ENCODE measurements around the gene ZNF584.
"Not testable (repeated sequence)": the region's sequence is repeated elsewhere in the genome, so short reads cannot be mapped to it uniquely, and the experiment has no call there.

ZNF584 gene

GRCh38 chr19:58386576-58387337 is 21.7 kb upstream of the ZNF584 start, which contains the start of gene RPS5:
TSS of gene RPS5 (plus strand) at chr19:58387269. CDS start at chr19:58388138, 869 bp downstream.
- peak; percentile 96 for DNase-seq

DNA sequence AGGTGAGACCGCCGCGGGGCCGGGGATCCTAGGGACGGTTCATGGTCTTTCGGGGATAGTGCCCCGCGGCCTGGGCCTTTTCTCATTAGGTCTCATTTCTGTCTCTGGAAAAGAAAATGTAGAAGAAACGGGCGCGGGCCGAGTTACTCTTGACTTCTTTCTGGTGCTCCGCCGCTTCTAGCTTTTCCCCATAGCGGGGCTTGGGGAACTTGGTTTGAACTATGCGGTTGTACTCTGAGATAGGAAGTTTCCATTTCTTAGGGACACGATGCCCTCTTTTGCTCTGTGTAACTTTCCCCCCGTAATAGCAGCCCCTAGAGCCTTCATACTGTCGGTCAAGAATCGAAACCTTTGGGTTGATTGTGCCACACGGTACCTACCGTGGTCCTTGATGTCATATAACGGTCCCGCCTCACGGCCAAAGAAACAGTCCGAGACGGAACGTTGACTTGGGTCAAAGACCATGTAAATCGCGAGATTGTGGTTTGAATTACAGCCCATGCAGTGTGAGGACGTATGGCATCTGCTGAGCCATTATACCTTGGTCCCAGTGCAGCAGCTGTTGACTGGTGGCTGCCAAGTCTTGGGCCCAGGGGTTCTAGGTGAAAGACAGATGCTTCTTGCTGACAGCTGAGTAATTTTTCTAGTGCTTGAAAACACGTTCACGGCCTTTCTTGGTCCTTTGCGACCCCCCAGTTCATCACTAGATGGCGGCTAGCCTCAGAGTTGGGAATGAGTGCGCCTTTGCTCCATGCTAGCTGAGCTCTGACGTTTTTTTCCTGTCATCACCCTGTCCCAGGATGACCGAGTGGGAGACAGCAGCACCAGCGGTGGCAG is 20.9 kb upstream of the ZNF584 start:
- no peak for DNase-seq

DNA sequence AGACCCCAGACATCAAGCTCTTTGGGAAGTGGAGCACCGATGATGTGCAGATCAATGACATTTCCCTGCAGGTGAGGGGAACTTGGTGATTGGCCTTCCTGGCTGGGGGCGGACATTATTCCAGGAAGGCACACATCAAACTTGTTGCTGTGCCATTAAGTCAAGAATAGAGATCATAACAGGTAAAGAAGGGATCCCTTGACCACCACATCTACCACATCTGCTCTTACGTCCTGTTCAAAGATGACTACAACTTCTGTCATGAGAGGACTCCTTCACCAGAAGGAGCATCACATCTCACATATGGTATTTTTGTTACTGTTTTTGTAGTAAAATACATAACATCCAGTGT is 20.3 kb upstream of the ZNF584 start:
- DNase-seq = no peak

DNA sequence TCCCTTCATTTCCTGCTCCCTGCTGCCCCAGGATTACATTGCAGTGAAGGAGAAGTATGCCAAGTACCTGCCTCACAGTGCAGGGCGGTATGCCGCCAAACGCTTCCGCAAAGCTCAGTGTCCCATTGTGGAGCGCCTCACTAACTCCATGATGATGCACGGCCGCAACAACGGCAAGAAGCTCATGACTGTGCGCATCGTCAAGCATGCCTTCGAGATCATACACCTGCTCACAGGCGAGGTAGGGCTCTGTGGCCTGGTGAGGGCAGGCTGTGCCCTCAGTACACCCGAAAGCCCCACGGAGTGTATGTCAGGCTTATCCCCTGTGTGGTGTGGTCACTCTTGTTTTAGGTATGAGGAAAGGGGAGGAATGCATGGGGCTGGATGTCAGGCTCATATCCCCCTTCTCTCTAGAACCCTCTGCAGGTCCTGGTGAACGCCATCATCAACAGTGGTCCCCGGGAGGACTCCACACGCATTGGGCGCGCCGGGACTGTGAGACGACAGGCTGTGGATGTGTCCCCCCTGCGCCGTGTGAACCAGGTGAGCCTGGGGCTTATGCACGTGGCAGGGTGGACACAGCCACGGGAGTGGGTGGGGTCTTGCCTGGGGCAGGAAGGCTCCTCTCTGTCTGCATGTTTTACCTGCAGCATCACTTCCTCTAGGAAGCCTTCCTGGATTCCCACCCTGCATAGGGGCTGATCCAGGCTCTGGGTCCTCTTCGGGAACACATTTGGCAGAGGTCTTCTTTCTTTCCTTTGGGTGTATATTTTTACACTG is 15.3 kb upstream of the ZNF584 start:
- DNase-seq = no peak

DNA sequence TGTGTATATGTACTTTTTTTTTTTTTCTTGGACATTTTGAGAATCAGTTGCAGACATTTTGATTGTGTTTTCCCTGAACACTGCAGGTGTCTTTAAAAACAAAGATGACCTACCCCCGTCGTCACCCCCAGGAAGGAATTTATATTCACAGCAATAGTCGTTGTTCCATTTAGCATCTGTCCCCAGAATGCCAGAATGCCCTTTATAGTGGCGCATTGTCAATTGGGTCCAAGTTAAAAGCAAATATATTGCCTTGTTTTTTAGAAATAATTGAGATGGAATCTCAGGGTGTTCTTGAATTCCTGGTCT is 14.8 kb upstream of the ZNF584 start:
- DNase-seq = no peak

DNA sequence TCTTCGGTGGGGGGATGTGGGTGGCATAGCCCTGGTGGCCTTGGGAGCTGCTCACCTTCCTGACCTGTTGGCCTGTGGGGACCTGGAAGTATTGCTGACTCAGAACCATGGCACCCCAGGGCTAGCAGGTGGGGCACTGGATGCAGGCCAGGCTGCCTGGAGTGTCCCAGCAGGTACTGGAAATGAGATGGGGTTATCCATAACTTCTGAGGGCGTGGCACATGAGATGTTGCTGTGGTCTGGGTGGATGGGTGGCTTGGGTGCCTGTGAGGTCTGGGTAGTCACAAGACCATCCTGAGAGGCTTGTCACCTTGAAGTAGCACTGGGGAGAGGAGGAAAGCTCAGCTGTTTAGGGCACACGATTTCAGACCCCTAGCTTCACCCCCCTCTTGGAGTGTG is 13.6 kb upstream of the ZNF584 start:
- DNase-seq = no peak

GRCh38 chr19:58395220-58395978 is 13.1 kb upstream of the ZNF584 start, which contains the start of gene RNF225:
TSS of gene RNF225 (plus strand) at chr19:58395656. CDS start at chr19:58396090, 434 bp downstream.
- no peak for DNase-seq

DNA sequence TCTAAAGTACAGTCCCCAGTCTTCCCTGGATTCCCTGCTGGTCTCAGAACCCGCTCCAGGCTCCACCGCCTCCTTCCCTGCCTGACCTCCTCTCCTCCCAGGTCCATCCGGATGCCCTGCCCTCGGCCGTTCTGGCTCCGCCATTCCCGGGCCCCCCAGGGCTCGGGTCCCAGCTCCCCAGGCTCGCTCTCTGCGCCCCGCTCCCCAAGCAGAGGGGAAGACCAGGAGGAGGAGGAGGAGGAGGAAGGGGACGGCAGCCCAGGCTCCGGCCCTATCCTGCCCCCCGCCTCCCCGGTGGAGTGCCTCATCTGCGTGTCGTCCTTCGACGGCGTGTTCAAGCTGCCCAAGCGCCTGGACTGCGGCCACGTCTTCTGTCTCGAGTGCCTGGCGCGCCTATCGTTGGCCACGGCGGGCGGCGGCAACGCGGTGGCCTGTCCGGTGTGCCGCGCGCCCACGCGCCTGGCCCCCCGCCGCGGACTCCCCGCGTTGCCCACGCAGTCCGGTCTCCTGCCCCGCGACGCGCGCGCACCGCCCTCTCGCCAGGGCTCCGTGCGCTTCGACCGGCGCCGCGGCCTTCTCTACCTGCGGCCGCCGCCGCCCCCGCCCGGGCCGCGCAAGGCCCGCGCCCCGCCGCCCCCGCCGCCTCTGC is 12.3 kb upstream of the ZNF584 start:
- DNase-seq = no peak

GRCh38 chr19:58396691-58397532 is 11.5 kb upstream of the ZNF584 start:
- no peak for DNase-seq

GRCh38 chr19:58397533-58398037 is 10.9 kb upstream of the ZNF584 start:
- no peak for DNase-seq

DNA sequence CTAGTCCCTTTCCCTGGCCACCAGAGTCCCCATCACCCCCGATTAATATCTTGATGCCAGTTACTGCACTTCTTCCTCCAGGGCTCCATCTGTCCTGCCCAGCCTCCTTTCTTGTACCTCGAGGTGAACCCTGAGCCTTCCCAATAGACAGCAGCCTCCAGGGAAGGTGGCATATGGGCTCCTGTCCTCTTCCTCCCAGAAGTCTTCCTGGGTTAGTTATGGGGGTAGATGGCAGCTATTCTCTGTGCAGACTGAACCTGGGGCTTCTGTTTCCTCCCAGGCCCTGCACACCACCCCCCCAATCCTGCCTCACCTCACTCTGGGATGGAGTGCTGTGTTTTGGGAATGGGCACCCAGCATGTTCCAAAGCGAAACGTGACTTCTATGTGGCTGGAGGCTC is 10.4 kb upstream of the ZNF584 start:
- DNase-seq = no peak

DNA sequence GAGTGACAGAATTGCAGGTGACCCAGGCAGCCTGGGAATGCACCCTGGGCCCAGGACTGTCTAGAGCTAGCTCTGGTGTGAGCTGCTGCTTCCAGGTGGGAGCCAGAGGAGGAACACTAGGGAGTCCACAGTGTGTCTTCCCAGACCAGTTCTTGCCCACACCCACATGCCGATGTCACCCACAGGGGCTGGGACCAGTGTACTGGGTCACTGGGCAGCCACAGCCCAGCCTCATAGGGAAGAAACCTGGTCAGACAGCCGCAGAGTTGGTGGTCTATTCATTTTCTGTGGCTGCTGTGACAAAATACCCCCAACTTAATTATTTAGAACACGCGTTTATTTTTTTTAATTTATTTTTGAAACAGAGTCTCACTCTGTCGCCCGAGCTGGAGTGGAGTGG is 9.9 kb upstream of the ZNF584 start:
- DNase-seq = no peak

DNA sequence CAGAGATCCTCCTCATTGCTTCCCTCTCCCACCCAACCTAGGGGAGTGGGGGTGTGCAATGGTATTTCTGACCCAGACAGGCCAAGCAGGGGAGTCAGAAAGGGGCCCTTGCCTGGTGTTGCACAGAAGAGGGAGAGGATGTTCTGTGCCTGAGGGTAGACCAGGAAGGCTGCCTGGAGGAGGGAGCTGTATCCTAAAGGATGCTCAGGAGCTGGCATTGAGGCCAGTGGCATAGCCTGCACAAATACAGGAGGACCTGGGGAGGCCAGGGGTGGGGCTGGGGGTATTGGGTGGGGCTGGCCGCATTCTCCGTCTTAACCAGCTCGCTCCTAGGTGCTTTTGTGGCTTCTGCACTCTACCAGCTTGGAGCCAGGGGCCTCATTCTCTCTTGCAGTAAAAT is 8.5 kb upstream of the ZNF584 start:
- DNase-seq = no peak

- DNase-seq = no peak
Observed at GRCh38 chr19:58400316-58400915, 8.0 kb upstream of the ZNF584 start.

DNA sequence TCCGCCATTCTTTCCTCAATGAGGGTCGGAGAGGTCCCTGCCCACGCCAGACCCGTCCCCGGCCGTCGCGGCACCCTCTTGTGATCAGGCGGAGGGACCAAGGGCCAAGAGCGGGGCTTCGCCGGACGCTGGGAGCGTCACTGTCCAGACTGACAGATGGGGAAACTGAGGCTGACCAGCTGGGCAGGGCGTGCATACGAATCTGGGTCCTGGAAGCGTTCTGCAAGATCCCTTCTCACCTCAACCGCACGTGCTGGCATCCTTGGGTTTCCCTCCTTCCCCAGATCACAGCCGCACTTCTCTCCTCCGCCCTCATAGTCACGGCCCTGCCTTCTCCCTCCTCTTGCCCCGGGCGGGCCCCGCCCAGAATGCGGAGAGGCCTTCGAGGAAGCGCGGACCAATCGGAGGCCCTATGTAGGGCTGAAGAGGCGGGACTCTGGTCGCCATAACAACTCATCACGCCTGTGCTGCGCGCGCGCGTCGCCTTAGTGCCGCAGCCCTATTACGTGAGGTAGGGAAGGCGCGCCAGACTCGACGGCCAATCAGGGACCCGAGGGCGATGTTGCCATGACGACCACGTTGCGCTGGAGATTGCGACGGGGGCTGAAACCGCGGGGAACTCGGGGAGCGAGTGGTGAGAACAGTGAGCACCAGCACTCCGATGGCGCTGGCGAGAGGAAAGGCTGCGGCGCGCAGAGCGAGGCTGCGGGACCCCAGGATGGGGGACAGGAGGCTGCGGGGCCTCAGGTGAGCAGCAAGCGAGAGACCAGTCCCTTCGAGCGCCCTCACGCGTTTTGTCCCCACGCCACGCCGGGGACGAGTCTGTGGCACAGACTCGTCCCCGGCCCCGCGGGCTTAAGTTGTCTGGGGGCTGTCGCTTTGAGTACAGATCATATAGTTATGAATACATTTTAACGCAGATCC is 7.3 kb upstream of the ZNF584 start:
- DNase-seq = peak; percentile 95

DNA sequence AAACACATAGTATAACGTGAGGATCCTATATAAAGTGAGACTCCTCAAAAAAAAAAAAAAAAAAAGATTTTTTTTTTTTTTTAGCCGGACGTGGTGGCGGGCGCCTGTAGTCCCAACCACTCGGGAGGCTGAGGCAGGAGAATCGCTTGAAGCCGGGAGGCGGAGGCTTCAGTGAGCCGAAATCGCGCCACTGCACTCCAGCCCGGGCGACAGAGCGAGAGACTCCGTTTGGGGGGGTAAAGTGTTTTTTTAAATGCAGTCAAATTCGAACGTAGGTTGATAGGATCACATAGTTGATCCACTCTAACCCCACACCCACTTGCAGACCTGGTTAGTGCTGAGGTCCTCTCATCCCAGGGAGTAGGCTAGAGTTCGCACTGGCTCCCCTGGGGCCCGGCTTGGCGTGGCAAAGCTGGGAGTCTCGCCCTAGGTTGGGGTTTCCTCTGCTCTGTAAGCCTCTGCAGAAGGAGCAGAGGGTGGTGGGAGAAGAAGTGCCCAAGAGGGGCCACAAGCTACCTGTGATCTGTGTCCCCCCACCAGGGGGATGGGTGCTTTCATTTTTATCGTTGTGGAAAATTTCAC is 6.5 kb upstream of the ZNF584 start:
- DNase-seq = no peak

DNA sequence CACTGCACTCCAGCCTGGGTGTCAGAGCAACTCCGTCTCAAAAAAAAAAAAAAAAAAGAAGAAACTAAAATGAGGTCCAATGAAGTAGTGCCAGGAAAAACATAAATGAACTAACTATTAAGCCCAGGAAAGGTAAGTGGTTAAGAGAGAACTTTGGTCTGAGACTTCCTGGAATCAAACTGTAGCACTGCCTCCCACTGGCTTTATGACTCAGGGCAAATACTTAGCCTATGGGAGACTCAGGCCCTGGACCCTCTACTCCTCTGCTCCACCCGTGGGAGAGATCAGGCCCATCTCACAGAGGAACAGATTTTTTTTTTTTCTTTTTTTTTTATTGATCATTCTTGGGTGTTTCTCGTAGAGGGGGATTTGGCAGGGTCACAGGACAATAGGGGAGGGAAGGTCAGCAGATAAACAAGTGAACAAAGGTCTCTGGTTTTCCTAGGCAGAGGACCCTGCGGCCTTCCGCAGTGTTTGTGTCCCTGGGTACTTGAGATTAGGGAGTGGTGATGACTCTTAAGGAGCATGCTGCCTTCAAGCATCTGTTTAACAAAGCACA is 4.5 kb upstream of the ZNF584 start:
- DNase-seq = not testable (repeated sequence)

DNA sequence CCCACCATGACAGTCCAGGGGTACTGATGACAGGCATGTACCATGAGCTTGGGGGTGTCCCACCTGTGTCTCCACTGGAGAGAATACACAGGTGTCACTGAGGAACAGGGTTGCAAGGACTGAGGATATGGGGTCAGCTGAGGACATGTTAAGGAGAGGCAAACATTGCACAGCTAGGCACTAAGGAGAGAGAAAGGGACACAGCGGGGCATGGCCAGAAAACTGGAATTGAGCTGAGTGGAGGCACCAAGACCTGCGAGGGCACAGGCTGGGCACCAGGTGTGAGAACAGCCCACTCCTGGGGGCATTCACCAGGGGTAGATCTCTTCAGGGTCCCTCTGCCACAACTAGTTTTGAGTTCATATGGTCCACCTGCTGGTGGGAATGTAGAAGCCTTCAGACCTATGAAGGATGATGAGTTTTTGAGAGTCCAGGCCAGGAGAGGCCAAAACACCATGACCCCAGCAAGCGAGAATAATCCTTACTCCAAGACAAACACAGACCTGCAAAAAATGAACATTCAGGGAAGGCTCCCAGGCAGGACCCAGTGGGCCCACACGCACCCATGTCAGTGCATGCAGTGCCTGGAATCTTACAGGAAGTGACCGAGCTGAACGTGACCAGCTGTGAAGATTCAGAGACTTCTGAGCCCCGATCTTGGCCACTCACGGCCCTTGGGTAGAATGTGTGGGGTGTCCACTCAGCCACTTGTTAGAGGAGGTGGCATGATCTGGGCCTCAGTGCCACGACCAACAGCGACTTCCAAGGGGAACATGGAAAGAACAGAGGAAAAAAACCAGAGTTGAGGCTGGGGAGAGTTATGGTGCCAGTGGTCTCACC is 1.4 kb upstream of the ZNF584 start:
- DNase-seq = no peak

Measured in SHP77 treated with DMSO at 0.1 percent for 48 hours (cell line).